ENCODE measurements around the gene MTREX.
"Not testable (repeated sequence)": the region's sequence is repeated elsewhere in the genome, so short reads cannot be mapped to it uniquely, and the experiment has no call there.

Gene MTREX

GRCh38 chr5:55307383-55308253 lies at the start of gene MTREX, which contains the start of gene DHX29:
Gene MTREX (plus strand): TSS chr5:55307989. CDS start chr5:55308014, 25 bp downstream.
Gene DHX29 (minus strand): TSS chr5:55307694. CDS start chr5:55307573, 121 bp downstream.
- DNase-seq = peak; percentile 78 to 81

- DNase-seq = no peak
Measured at GRCh38 chr5:55258339-55258738, 49.5 kb upstream of the MTREX start.

GRCh38 chr5:55276771-55277170 lies 31.0 kb upstream of the MTREX start:
- DNase-seq = no peak

- no peak for DNase-seq
Measured at GRCh38 chr5:55278778-55279177, 29.0 kb upstream of the MTREX start.

- no peak for DNase-seq
Measured at GRCh38 chr5:55286411-55286933, 21.3 kb upstream of the MTREX start.

- DNase-seq = no peak
Measured at GRCh38 chr5:55289808-55290207, 18.0 kb upstream of the MTREX start.

- no peak for DNase-seq
Measured at GRCh38 chr5:55290991-55291390, 16.8 kb upstream of the MTREX start.

- DNase-seq = no peak
Measured at GRCh38 chr5:55294935-55295334, 12.9 kb upstream of the MTREX start.

- DNase-seq = no peak
Measured at GRCh38 chr5:55300890-55301289, 6.9 kb upstream of the MTREX start.

GRCh38 chr5:55303238-55303690 lies 4.5 kb upstream of the MTREX start:
- DNase-seq = peak; percentile 1 to 53

- DNase-seq = no peak
Measured at GRCh38 chr5:55304584-55304983, 3.2 kb upstream of the MTREX start.

- peak in 1 of 2 donors; percentile 11 for DNase-seq
Measured at GRCh38 chr5:55305345-55305744, 2.4 kb upstream of the MTREX start.

- DNase-seq = no peak
Measured at GRCh38 chr5:55306641-55307382, 977 bp upstream of the MTREX start.

- DNase-seq = peak in 1 of 2 donors; percentile 22
Measured at GRCh38 chr5:55308254-55308836, 556 bp downstream of the MTREX start.

GRCh38 chr5:55313870-55314617 lies 6.3 kb downstream of the MTREX start:
- no peak for DNase-seq

GRCh38 chr5:55316289-55316688 lies 8.5 kb downstream of the MTREX start:
- no peak for DNase-seq

GRCh38 chr5:55316837-55317236 lies 9.0 kb downstream of the MTREX start:
- no peak for DNase-seq

GRCh38 chr5:55318237-55318636 lies 10.4 kb downstream of the MTREX start:
- DNase-seq = not testable (repeated sequence)

GRCh38 chr5:55319491-55319890 lies 11.7 kb downstream of the MTREX start:
- no peak for DNase-seq

GRCh38 chr5:55320571-55320970 lies 12.8 kb downstream of the MTREX start:
- DNase-seq = no peak

- DNase-seq = no peak
Measured at GRCh38 chr5:55324006-55324405, 16.2 kb downstream of the MTREX start.

GRCh38 chr5:55324815-55325418 lies 17.1 kb downstream of the MTREX start:
- peak in 1 of 2 donors; percentile 32 for DNase-seq

Data from bone marrow (tissue), 2 donors.